K562 (cell line): ENCODE measurements around the gene FPGS. TPM values are rescaled to one million over a fixed set of nuclear protein-coding genes. Genes with fewer than 3 reads are reported as not detected.

Experiments used
- ATAC-seq: fragments of 200-7000 bp; cut with Tn5 transposase; 3 replicates; pipeline ENCODE4 v1.9.1; 2020; ENCODE audit warnings: moderate library complexity
- BruUV-seq: library from RNA; stranded (reverse); fragments of 400-500 nt; replicated peaks from 2 replicates; lab custom pipeline; 2021; lab: Mats Ljungman, UMichigan
- CTCF ChIA-PET: fragments of 300-600 bp; formaldehyde crosslinking; extraction: SDS; loops from one replicate; lab custom pipeline; 2021; ENCODE audit warnings: low intra/inter-chr PET ratio; lab: Yijun Ruan, JAX
- POLR2A ChIA-PET: fragments of 300-600, 350-650 bp; sonication (Branson Sonifier 250); formaldehyde crosslinking; extraction: SDS; loops from one replicate; lab custom pipeline; 2021; ENCODE audit warnings: antibody characterized with exemption, inconsistent platforms; lab: Yijun Ruan, JAX
- DNase-seq, 4 experiments: peaks; one replicate each; pipeline versions ENCODE4 v3.0.0 to v3.0.0-alpha.2; 2011 to 2018; ENCODE audit warnings: low spot score in 3 of 4, mixed read lengths in 3 of 4; ENCODE audit errors: extremely low read depth in 1 of 4
- FAIRE-seq: peaks from 2 replicates; lab custom pipeline; 2011; peaks lifted over from hg19 to GRCh38; lab: Jason Lieb, UNC
- H2AFZ ChIP-seq: 2 replicates; pipeline ENCODE4 v1.6.0; 2011; ENCODE audit warnings: low read depth, low read length, control low read depth, inconsistent platforms
- H3K27ac ChIP-seq: fragments of 200-600 bp; 3 replicates; pipeline ENCODE4 v1.8.0; 2011; ENCODE audit warnings: low read depth, mild to moderate bottlenecking, control low read depth, inconsistent platforms, low read length, moderate library complexity, mixed read lengths; ENCODE audit errors: extremely low read depth
- H3K27me3 ChIP-seq, 2 experiments: fragments of 300-600 bp in 1 of 2; 2 replicates in 1 of 2; 3 replicates in 1 of 2; pipeline versions ENCODE4 v1.6.0 to v1.8.0; 2011; ENCODE audit warnings: inconsistent platforms in 2 of 2, low read length in 2 of 2, mild to moderate bottlenecking in 1 of 2, mixed read lengths in 1 of 2, moderate library complexity in 1 of 2; ENCODE audit not compliant: control insufficient read depth in 2 of 2, insufficient read depth in 2 of 2
- H3K36me3 ChIP-seq: fragments of 300-600 bp; 3 replicates; pipeline ENCODE4 v1.8.0; 2011; ENCODE audit warnings: mild to moderate bottlenecking, low read length, inconsistent platforms; ENCODE audit not compliant: control insufficient read depth, insufficient read depth
- H3K4me1 ChIP-seq, 2 experiments: fragments of 200-600 bp in 1 of 2; replicated peaks in 1 of 2; 2 replicates in 1 of 2; 3 replicates in 1 of 2; pipeline versions ENCODE4 v1.5.1 to v1.8.0; 2011; ENCODE audit warnings: inconsistent platforms in 2 of 2, low read length in 2 of 2, mild to moderate bottlenecking in 1 of 2, mixed read lengths in 1 of 2, moderate library complexity in 1 of 2; ENCODE audit not compliant: control insufficient read depth in 2 of 2, insufficient read depth in 2 of 2
- H3K4me2 ChIP-seq: 2 replicates; pipeline ENCODE4 v1.6.1; 2011; ENCODE audit warnings: low read length, control low read depth, inconsistent platforms, mixed read lengths; ENCODE audit not compliant: insufficient read depth
- H3K4me3 ChIP-seq: fragments of 200-600 bp; sonication (generic), shearing (Covaris generic); 2 replicates; pipeline ENCODE4 v1.5.1; 2016; ENCODE audit warnings: control low read depth, inconsistent platforms
- H3K79me2 ChIP-seq: fragments of 200-600 bp; 3 replicates; pipeline ENCODE4 v1.8.0; 2011; ENCODE audit warnings: low read length, inconsistent platforms; ENCODE audit not compliant: control insufficient read depth, insufficient read depth
- H3K9ac ChIP-seq, 2 experiments: 2 replicates each; pipeline versions ENCODE4 v1.6.0 to v1.6.1; 2011; ENCODE audit warnings: low read depth in 2 of 2, low read length in 2 of 2, control low read depth in 1 of 2, inconsistent platforms in 1 of 2, mild to moderate bottlenecking in 1 of 2, mixed read lengths in 1 of 2; ENCODE audit not compliant: insufficient read depth in 1 of 2
- H3K9me1 ChIP-seq: one replicate; pipeline ENCODE4 v1.6.0; 2011; ENCODE audit warnings: inconsistent platforms, mild to moderate bottlenecking, low read length, moderate library complexity; ENCODE audit not compliant: control insufficient read depth, insufficient read depth
- H3K9me3 ChIP-seq: replicated peaks from 2 replicates; pipeline ENCODE4 v1.5.1; 2011; ENCODE audit warnings: low read depth, low read length, inconsistent platforms; ENCODE audit not compliant: control insufficient read depth, insufficient read depth
- H4K20me1 ChIP-seq: replicated peaks from 2 replicates; pipeline ENCODE4 v1.6.1; 2011; ENCODE audit warnings: low read length, inconsistent platforms, mixed read lengths; ENCODE audit not compliant: control insufficient read depth, insufficient read depth
- ADNP ChIP-seq: fragments of 200-800 bp; sonication (Bioruptor generic); IDR thresholded peaks from 2 replicates; pipeline ENCODE4 v1.6.1; 2016; ENCODE audit warnings: missing genetic modification characterization, missing compliant biosample characterization
- BCOR ChIP-seq: fragments of 450-650 bp; IDR thresholded peaks from 2 replicates; pipeline ENCODE4 v1.6.1; 2016
- HDAC2 ChIP-seq: fragments of 450-650 bp; IDR thresholded peaks from 2 replicates; pipeline ENCODE4 v1.6.1; 2016; ENCODE audit warnings: mild to moderate bottlenecking
- KDM1A ChIP-seq, 2 experiments: fragments of 450-650 bp; IDR thresholded peaks; 2 replicates each; pipeline ENCODE4 v1.6.1; 2016; ENCODE audit warnings: mild to moderate bottlenecking in 2 of 2
- PTBP1 ChIP-seq: fragments of 200-400 bp; formaldehyde crosslinking; IDR thresholded peaks from 2 replicates; pipeline ENCODE4 v1.6.1; 2017; ENCODE audit warnings: low read depth, low read length
- YY1 ChIP-seq, 3 experiments: IDR thresholded peaks; 2 replicates each; pipeline ENCODE4 v1.6.1; 2011; ENCODE audit warnings: low read length in 2 of 3, mild to moderate bottlenecking in 2 of 3, moderate library complexity in 2 of 3, borderline replicate concordance in 1 of 3, control low read depth in 1 of 3, low read depth in 1 of 3; ENCODE audit not compliant: insufficient read depth in 3 of 3, insufficient replicate concordance in 2 of 3, control insufficient read depth in 1 of 3, insufficient read length in 1 of 3; ENCODE audit errors: extremely low read depth in 1 of 3
- ZNF24 ChIP-seq: fragments of 450-650 bp; IDR thresholded peaks from 2 replicates; pipeline ENCODE4 v1.6.1; 2016
- WGBS: fragments of 100-300 bp; shearing (Covaris generic); methylation state at CpG from one replicate; pipeline ENCODE4 v1.1.6; 2016; ENCODE audit warnings: low coverage, mixed read lengths; ENCODE audit not compliant: insufficient coverage; ENCODE audit errors: missing lambda C conversion rate; 5-methylcytosine and 5-hydroxymethylcytosine counted together
- in situ Hi-C: fragments of 300-500 bp; cut with MboI; formaldehyde crosslinking; loops from 4 replicates; pipeline ENCODE4 v1.15.0; 2018; ENCODE audit warnings: inconsistent platforms, mixed read lengths
- intact Hi-C: fragments of 100-400 bp; cut with micrococcal nuclease; formaldehyde crosslinking; loops from 2 replicates; pipeline ENCODE4 v1.14.2; 2022
- polyA plus RNA-seq, 8 experiments: library from polyadenylated mRNA; depleted of rRNA in 4 of 8; stranded (reverse) in 5 of 8; unstranded in 3 of 8; fragments of >200 nt; fragmentation: Nextera tagmentation in 2 of 8; fragmentation: Illumina TruSeq in 1 of 8; extraction: Ambion mirVana in 2 of 8; extraction: Trizol in 1 of 8; gene quantifications; 2 replicates each; pipeline versions ENCODE4 v1.2.1 to v1.2.3, GENCODE V29; 2011 to 2014; ENCODE audit warnings: inconsistent platforms in 1 of 8, missing spikeins in 1 of 8
- total RNA-seq, 7 experiments: library from RNA; depleted of rRNA in 6 of 7; stranded (reverse); fragments of >200 nt in 6 of 7; fragmentation: Illumina TruSeq in 2 of 7; extraction: Trizol in 2 of 7; gene quantifications; 2 replicates each; pipeline versions ENCODE4 v1.2.1 to v1.2.3, GENCODE V29; 2011 to 2021; ENCODE audit warnings: low replicate concordance in 1 of 7

FPGS gene
- total and polyA plus RNA-seq, 9 of the 15 experiments (the other 6 are each of a cell fraction or from before 2014, with no cell fraction given) = 0.84 to 86.4 (median 59.2) TPM

DNA sequence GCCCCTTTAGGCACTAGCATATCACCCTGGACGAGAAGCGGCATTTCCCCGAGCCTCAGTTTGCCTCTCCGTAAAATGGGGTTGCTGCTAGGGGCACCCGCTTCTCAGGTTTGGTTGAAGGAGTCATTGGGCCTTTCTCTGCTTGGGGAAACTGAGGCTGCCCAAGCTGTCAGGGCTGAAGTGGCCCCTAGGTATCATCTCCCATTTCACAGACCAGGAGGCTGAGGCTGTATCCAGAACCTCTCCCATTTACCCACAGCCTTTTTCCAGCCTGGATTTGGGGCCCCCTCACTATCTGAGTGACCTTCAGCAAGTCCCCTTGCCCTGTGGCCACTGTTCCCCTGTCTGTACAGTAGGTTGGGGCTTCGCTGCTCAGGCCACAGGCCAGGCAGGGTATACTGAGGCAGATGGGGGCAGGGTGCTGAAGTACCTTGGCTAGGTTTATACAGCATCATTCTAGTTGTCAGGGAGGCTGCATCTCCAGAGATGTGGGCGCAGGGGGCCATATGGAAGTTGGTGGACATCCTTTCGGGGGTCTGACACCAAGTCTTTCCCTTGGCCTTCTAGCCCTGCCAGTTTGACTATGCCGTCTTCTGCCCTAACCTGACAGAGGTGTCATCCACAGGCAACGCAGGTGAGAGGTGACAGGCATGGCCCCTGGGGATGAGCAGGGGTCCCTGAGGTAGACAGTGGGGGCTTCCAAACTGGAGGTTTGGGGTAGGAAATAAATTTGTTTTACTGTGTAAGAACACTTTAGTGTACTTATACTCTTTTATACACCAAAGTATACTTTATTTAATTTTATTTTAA lies 7.9 kb downstream of the FPGS start:
- no peak for DNase-seq
- H3K4me1 ChIP-seq = peaks cover 12 to 40% of the 10 kb centered on the region in 2 experiments
- H3K27me3 ChIP-seq = no peaks in the 10 kb centered on the region
- peaks cover 86% of the 10 kb centered on the region for H3K36me3 ChIP-seq
- ChIA-PET POLR2A (interaction anchor here (1.0 to 1.8 kb wide), 4 partner anchors 8 to 22 kb away, joined by 3 to 6 read pairs (median 4); partner anchors contain the start of gene FPGS), CTCF (no interaction called here)
- 88% methylated on average over 10 of the region's 10 CpGs for WGBS
- H3K9ac ChIP-seq = peak overlapping the region in 1 of 2 experiments; percentile 70; a peak in 1 of 4 replicates
- no peak for TF ChIP-seq ZNF24
- no peak for TF ChIP-seq YY1 (IDR thresholded peaks at IDR 0.05; ENCODE audit: borderline replicate concordance in 1 of 3, control insufficient read depth in 1 of 3, extremely low read depth in 1 of 3, insufficient read depth in 3 of 3, insufficient read length in 1 of 3, insufficient replicate concordance in 2 of 3, low read depth in 1 of 3, low read length in 2 of 3)
- 0 out of 2 replicates have a peak, but pooled peaks have one; percentile 36 for TF ChIP-seq HDAC2
- TF ChIP-seq KDM1A (IDR thresholded peaks at IDR 0.05) = 0 out of 4 replicates have a peak, but pooled peaks of 1 of the 2 experiments have one; percentile 23
- TF ChIP-seq BCOR = peak; percentile 83
- 0 out of 2 replicates have a peak, but pooled peaks have one; percentile 31 for TF ChIP-seq PTBP1
- peak; percentile 62; the same call in 1 of the 2 replicates for TF ChIP-seq ADNP
- H3K79me2 ChIP-seq = peaks cover 3% of the 10 kb centered on the region; the same call in 1 of the 3 replicates
- H3K27ac ChIP-seq = no peak overlapping the region; the same call in 2 of the 3 replicates
- peaks cover 7% of the 10 kb centered on the region for H4K20me1 ChIP-seq
- in situ Hi-C loops = no loop called here
- no peak overlapping the region for H2AFZ ChIP-seq
- H3K9me1 ChIP-seq = peaks cover 2% of the 10 kb centered on the region
- H3K4me2 ChIP-seq = peak overlapping the region; percentile 57; the same call in 1 of the 2 replicates
- FAIRE-seq = no peak
- no peak for ATAC-seq
- no peak overlapping the region for H3K4me3 ChIP-seq
- H3K9me3 ChIP-seq = no peaks in the 10 kb centered on the region
- intact Hi-C loops = no loop called here
- no TSS peak for BruUV-seq
